Activated CD4-positive, alpha-beta T cell treated with anti-CD3 and anti-CD28 coated beads, Interleukin-2, amount 50 U/mL, for 1 hour (primary cell): ENCODE data around the gene MANBA.
"Not testable (repeated sequence)": the region's sequence is repeated elsewhere in the genome, so short reads cannot be mapped to it uniquely, and the experiment has no call there.

Experiments
- DNase-seq: peaks from one replicate; pipeline ENCODE4 v3.0.0-alpha.2; 2020

MANBA gene

GRCh38 chr4:102619021-102619420 is 141.7 kb downstream of the MANBA start:
- not testable (repeated sequence) for DNase-seq

GRCh38 chr4:102616636-102617035 is 144.1 kb downstream of the MANBA start:
- DNase-seq = no peak

- no peak for DNase-seq
Observed at GRCh38 chr4:102614801-102615200, 146.0 kb downstream of the MANBA start.

GRCh38 chr4:102612824-102613366 is 147.9 kb downstream of the MANBA start:
- DNase-seq = peak; percentile 36

- DNase-seq = no peak
Observed at GRCh38 chr4:102612210-102612609, 148.6 kb downstream of the MANBA start.

- no peak for DNase-seq
Observed at GRCh38 chr4:102610476-102610875, 150.3 kb downstream of the MANBA start.

GRCh38 chr4:102610007-102610406 is 150.8 kb downstream of the MANBA start:
- DNase-seq = no peak

- no peak for DNase-seq
Observed at GRCh38 chr4:102608190-102608589, 152.6 kb downstream of the MANBA start.

GRCh38 chr4:102606846-102607450 is 153.8 kb downstream of the MANBA start:
- DNase-seq = no peak

- no peak for DNase-seq
Observed at GRCh38 chr4:102606261-102606660, 154.5 kb downstream of the MANBA start.

GRCh38 chr4:102604222-102604940 is 156.4 kb downstream of the MANBA start:
- no peak for DNase-seq

GRCh38 chr4:102601586-102602227 is 159.1 kb downstream of the MANBA start:
- no peak for DNase-seq

- no peak for DNase-seq
Observed at GRCh38 chr4:102600689-102601088, 160.1 kb downstream of the MANBA start.

GRCh38 chr4:102599886-102600285 is 160.9 kb downstream of the MANBA start:
- DNase-seq = no peak

GRCh38 chr4:102599455-102599854 is 161.3 kb downstream of the MANBA start:
- DNase-seq = no peak

- no peak for DNase-seq
Observed at GRCh38 chr4:102598762-102599374, 161.9 kb downstream of the MANBA start.

GRCh38 chr4:102598086-102598761 is 162.5 kb downstream of the MANBA start:
- no peak for DNase-seq

- DNase-seq = no peak
Observed at GRCh38 chr4:102596532-102596931, 164.2 kb downstream of the MANBA start.

- DNase-seq = no peak
Observed at GRCh38 chr4:102594000-102594399, 166.8 kb downstream of the MANBA start.

GRCh38 chr4:102593147-102593546 is 167.6 kb downstream of the MANBA start:
- no peak for DNase-seq

GRCh38 chr4:102592256-102592655 is 168.5 kb downstream of the MANBA start:
- DNase-seq = no peak

- no peak for DNase-seq
Observed at GRCh38 chr4:102589743-102590142, 171.0 kb downstream of the MANBA start.

GRCh38 chr4:102586644-102587021 is 174.1 kb downstream of the MANBA start:
- peak; percentile 21 for DNase-seq
